ENCODE results near the gene PGAM1.

GRCh38 chr10:97468162-97468561 lies 42.2 kb downstream of the PGAM1 start:
- no peak for TF ChIP-seq CTCF (IDR thresholded peaks at IDR 0.05)
- TF ChIP-seq POLR2A (IDR thresholded peaks at IDR 0.05) = no peak

Data from heart left ventricle (tissue), 13 donors.